GM19193 (cell line): ENCODE results near the gene CAPN15.

Experiments used
- POLR2A ChIP-seq: IDR thresholded peaks from 4 replicates; pipeline ENCODE4 v1.6.1; 2011; ENCODE audit not compliant: insufficient read depth, insufficient read length; ENCODE audit errors: extremely low read depth

Gene CAPN15

DNA sequence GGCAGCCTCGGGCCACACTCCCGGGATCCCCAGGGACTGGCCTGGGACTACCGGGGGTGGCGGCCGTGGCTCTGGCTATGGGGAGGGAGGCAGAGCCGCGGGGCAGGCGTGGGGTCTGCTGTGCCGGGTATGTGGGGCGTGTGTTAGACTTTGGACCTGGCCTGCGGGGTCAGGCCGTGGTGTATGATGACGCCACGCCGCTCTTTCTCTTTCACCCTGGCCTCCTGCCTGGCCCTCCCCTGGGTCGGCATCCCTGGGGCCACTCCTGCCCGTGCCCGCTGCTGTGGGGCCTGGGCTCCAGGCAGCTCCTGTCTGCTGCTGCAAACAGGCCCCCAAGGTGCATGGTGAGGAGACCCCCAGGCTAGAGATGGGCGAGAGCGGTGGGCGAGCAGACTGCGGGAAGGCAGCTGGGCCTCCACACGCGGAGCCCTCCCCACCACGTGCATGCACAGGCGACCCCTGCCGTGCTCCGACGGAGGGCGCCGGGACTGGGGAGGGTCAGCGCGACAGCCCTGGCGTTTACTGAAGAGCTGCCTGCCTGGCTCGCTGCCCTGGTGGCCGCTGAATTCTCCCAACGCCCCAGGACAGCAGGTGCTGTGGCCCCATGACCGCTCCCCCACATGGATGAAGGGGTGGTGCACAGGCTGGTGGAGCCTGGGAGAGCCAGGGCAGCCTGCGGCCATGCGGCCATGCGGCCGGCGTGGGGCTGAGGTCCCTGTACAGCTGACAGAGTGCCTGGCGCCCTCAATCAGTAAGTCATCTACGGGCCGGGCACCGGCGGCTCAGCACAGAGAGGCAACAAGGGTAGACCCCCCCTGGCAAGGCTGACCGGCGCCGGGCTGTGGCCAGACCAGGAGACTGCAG is 16.0 kb downstream of the CAPN15 start:
- no peak for TF ChIP-seq POLR2A

DNA sequence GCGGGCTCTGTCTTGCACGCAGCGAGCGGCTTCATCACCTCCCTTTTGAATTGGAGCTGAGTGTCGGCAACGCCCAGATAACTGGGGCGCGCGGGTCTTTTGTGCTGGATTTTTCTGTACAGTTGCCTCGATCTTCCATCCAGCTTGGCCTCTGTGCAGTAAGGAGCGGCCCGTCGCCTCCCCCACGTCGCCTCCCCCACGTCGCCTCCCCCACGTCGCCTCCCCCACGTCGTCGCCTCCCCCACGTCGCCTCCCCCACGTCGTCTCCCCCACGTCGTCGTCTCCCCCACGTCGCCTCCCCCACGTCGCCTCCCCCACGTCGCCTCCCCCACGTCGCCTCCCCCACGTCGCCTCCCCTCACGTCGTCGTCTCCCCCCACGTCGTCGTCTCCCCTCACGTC is 17.0 kb downstream of the CAPN15 start:
- no peak for TF ChIP-seq POLR2A

- TF ChIP-seq POLR2A, result no peak
Measured at GRCh38 chr16:546909-547770, 19.6 kb downstream of the CAPN15 start.

- TF ChIP-seq POLR2A, result no peak
Measured at GRCh38 chr16:548586-548985, 21.1 kb downstream of the CAPN15 start.

DNA sequence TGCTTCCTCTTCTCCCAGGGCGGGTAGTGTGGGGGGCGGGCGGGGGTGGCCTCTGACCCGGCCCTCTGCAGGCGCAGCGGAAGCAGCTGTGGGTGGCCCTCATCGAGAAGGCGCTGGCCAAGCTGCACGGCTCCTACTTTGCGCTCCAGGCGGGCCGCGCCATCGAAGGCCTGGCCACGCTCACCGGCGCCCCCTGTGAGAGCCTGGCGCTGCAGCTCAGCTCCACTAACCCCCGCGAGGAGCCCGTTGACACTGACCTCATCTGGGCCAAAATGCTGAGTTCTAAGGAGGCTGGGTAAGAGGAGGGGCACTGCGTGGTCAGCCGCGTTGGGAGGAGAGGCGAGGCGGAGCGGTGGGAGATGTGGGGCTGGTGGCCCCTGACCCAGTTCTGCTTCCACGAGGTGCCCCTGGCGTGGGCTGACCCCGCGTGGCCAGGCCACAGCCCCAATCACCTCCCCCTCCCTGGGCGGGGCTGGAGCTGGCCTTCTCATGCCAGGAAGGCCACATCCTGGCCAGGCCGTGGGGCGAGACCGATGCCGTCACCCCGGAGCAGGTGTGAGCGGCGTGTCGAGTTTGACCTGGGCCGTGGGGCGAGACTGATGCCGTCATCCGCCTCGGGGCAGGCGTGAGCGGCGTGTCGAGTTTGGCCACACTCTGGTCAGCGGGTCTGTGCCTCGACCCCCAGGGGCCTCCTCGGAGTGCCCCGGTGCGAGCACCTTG is 22.2 kb downstream of the CAPN15 start:
- TF ChIP-seq POLR2A, result no peak

- TF ChIP-seq POLR2A, result no peak
Measured at GRCh38 chr16:551210-551609, 23.7 kb downstream of the CAPN15 start.

- TF ChIP-seq POLR2A, result no peak
Measured at GRCh38 chr16:552171-552570, 24.7 kb downstream of the CAPN15 start.

GRCh38 chr16:553601-554296 is 26.2 kb downstream of the CAPN15 start:
- TF ChIP-seq POLR2A, result no peak

DNA sequence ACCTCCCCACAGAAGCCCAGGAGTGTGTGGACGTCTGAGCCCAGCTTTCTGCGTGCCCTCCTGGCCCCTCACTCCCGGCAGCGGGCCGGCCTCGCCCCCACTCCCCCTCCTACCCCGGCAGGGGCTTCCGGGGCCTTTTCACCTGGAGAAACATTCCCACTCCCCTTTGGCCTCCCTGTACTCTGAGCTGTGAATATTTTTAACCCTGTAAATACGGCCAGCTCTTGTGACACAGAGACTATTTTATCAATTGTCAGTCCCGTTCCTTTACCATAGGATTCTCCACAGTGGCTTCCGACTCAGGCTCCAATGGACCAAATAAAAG is 26.7 kb downstream of the CAPN15 start:
- TF ChIP-seq POLR2A, result no peak

- no peak for TF ChIP-seq POLR2A
Measured at GRCh38 chr16:554640-555365, 27.3 kb downstream of the CAPN15 start.

- TF ChIP-seq POLR2A, result no peak
Measured at GRCh38 chr16:555528-556473, 28.3 kb downstream of the CAPN15 start.

GRCh38 chr16:556474-557173 is 29.1 kb downstream of the CAPN15 start:
- TF ChIP-seq POLR2A, result no peak
